GM23248 (cell line): ENCODE measurements around the gene YWHAB.

Experiments
- EZH2 ChIP-seq: fragments of 200-600 bp; sonication (generic); IDR thresholded peaks from 2 replicates; pipeline ENCODE4 v1.6.1; 2018; ENCODE audit warnings: antibody characterized with exemption, mild to moderate bottlenecking; ENCODE audit not compliant: insufficient read depth, poor library complexity, severe bottlenecking
- EZH2phosphoT487 ChIP-seq: fragments of 200-600 bp; sonication (generic); IDR thresholded peaks from 2 replicates; pipeline ENCODE4 v1.6.1; 2018; ENCODE audit warnings: antibody characterized with exemption, moderate library complexity, mild to moderate bottlenecking, low read depth; ENCODE audit not compliant: insufficient read depth

- TF ChIP-seq EZH2 (no peak), EZH2phosphoT487 (no peak)
These were observed 29.4 kb downstream of the YWHAB start for GRCh38 chr20:44914924-44915323.
